HK-2 (cell line): ENCODE measurements around the gene PPP1R13B.
"Not testable (repeated sequence)": the region's sequence is repeated elsewhere in the genome, so short reads cannot be mapped to it uniquely, and the experiment has no call there.

ENCODE experiments used
- DNase-seq: peaks from one replicate; pipeline ENCODE4 v3.0.0-alpha.2; 2018; ENCODE audit not compliant: unreplicated experiment

PPP1R13B gene

DNA sequence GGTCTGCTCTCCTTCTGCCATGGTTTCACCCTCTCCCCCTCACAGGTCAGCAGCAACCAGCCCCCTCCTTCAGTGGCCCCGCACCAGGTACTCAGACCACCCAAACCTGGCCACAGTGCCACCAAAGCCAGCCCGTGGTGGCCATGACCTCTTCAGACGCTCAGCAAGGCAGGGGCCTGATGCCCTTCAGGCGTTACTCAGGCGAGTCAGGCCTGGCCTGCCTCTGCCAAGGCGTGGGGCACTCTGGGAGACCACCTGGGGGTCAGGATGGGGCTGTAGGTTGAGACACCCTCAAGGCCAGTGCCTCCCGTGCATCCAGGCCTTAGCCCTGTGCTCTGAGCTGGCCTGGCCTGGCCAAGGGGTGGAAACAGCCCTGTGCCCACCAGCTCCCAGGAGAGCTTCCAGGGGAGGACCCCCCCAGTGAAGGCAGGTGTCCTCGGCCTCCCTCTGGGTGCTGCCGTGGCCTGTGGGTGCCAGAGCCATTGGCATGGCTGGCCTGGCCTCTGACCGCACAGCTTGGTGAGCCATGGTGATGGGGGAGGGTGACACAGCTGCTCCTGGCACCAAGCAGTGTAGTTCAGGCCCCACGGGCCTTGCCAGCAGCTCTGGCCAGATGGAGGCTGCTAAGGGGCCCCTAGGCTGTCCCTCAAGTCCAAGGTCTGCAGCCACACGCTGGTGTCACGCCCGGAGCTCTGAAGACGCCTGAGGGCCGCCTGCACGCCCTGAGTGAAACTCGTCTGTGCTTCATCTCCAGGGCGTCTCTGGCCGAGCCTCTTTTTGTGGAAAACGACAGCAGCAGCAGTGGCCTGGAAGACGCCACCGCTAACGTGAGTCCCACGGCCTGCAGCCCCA lies 147.2 kb downstream of the PPP1R13B start:
- no peak for DNase-seq

DNA sequence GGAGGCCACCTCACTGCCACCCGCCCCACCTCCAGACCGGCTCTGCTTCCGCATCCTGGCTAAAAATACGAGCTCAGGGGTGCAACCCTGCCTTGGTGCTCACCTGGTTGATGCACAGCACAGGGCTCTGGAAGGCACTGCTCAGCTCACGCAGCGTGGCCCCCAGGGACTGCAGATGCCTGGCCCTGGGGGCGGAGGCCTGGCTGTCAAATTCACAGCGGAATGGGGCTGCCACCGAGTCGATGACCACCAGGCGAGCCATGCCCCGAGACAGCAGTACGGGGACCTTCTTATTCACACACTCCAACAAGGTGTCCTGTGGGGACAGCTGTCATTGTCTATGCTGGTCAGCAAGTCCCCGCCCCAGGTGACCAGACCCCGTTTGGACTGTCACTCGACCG lies 148.1 kb downstream of the PPP1R13B start:
- no peak for DNase-seq

DNA sequence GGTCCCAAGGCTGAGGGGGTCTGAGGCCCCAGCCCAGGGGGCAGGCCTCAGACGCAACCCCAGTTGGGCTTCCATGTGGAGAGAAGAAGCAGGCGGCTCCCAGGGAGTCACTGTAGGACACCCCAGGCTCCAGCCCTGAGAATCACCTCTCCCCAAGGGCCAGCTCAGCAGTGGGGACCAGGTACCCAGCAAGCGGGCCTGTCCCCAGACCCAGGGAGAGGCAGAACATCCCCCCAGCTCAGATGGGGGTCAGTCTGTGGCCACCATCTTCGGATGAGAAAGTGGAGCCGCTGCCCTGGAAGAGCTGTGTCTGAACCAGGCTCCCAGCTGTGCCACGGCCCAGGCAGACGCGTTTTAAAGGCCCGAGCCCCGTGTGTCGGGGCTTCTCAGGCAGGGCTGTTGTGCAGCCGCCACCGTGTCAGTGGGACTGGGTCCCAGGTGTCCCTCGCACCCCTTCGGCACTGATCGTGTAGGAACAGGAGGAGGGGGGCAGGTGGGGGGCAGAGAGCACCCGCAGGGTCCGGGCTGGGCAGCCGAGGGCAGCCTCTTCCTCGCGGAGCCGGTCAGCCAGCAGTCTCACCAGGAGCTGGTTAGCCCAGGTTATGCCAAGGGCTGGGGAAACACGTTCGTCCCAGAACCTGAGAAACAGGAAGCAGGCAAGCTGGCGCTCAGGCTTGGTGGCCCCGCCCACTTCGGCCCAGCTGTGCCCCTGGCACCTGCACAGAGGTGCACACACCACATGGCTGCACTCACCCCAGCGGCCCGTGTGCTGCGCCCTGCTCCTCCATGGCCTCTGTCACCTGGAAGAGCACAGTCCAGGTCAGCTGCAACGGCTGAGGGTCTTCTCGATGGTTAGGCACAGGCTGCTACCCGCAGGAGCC lies 148.8 kb downstream of the PPP1R13B start:
- no peak for DNase-seq

DNA sequence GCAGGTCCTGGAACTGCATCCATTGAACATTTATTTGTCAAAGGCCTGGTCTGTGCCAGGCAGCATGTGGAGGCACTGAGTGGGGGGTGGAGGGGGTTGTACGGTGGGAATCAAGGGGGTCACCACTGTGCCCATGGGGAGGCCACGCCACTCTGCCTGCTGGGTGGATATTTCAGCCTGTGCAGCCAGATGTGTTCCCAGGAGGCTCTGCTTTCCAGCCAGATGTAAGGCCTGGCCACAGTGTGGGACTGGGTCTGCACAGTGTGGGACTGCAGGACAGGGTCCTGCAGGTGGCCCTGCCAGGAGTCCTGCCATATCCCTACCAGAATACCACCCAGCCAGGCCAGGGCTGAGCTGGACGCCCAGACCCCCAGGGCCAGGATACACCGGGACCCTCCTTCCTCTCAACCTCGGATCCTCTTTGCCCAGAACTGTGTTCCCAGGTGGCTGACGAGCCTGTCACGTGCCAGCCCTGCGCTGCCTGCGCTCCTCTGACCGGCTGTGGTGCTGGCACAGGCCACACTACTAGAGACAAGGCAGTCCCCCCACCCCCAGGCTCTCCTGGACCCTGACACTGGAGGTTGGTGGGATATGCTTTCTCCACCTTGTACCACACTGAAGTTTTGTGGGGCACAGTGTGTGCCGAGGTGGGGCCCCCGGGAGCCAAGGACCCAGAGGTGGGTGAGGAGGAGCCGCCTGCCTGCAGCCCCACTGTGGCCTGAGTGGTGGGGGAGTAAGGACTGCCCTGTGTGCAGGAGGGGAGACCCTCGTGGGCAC lies 149.6 kb downstream of the PPP1R13B start:
- no peak for DNase-seq

DNA sequence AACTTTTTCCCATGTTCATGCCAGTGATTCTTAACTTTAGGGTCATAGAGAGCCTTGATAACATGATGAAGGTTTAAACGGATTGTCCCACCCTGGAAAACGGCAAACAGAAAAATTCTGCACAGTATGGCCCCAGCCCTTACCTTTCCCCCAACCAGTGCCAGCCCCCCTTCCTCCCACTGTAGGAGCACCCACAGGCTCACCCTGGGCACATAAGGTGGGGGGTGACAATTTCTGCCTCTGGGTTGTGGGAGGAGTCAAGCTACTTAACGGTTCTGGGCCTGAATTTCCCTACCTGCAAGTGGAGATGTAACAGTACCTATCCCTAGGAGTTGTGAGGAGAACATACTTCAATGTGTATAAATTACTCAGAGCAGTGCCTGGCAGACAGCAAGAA lies 150.2 kb downstream of the PPP1R13B start:
- no peak for DNase-seq

DNA sequence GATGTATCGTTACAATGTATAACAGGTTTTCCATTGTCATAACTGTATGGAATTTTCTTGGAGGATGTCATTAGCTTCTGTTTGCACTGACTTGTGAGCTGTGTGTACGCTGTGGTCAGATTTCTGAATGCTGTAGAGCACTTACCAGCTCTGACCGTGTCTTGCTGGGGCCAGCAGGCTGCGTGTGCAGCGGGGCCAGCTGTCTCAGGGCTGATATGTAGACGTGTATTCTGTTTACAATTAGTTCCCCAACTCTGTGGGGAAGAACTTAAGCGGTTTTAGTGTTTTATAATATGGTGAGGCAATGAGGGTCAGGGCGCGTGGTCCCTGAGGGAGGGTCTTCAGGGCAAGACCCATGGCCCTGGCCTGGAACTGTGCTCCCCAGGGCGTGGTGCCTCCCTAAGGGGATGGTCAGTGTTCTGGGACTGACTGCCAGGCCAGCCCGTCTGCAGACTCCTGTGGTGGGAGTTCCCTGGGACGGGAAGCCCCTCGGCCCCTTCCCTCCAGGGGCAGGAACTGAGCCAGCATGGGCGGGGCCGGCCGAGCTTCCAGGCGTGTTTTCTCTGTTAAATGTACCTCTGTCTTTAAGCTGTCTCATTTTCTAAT lies 150.8 kb downstream of the PPP1R13B start:
- no peak for DNase-seq

DNA sequence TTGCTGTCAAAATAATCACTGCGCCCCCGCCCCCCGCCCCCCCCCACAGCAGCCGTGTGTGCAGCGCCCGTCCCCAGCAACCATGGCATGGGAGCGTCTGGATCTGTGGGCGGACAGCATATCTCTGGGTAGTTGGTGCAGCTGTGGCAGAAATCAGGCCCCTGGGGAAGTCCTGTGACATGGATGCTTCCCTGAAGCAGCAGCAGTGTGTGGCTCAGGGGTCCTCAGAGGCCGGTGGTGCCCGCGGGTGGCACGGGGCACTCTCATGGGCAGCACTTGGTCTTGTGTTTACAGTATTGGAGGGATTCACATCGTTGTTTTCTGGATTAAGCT lies 151.3 kb downstream of the PPP1R13B start:
- no peak for DNase-seq

DNA sequence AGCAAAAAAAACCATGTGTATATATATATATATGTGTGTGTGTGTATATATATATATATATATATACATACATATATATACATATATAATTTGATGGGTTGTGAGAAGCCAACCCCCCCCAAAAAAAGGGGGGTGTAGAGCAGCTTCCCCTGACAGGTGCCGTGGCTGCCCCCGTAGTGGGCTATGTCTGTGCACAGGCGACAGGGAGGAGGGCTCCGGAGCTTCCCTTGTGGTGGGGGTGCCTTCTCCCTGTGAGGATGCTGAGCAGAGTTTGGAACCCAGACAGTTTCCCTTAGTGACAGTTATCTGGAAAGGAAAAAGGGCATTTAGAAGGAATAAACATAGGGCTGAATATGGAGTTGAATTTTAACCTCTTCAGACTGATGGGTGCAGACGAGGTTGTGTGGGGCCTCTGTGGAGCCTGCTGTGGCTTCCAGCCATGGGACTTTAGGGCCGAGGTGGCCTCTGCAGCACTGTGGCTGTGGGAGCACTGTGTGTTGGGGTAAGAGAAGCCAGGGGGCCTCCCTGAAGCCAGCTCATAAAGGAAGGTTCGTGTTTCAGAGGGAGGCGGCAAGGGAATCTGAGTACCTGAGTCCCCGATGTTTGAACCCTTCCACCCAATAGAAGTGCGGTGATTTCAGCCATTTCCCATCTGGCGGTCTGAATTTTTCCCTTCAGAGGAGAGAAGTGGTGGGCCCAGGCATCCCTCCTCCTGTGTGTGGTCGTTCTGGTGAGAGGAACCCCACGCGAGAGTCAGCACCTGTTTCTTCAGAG lies 151.9 kb downstream of the PPP1R13B start:
- DNase-seq, result no peak

DNA sequence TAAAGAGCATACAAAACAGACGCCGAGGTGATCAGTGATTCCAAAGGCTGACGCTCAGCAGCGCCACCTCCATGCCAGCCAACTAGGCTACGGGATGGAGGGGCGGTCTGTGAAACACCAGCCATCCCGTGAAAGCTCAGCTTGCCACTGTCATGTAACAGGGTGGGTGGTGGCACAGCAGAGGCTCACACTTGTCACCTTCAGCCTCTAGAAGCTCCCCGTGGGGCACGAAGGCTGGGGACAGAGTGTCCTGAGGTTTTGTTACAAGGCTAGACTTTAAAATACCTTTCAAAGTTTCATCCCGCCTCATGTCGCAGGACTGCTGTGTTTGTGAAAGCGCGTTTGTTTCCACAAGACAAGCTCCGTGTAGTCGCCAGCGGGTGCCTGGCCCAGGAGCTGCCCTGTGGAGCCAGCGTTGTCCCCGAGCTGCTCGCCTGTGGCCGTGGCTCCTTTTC lies 152.8 kb downstream of the PPP1R13B start:
- DNase-seq, result no peak

DNA sequence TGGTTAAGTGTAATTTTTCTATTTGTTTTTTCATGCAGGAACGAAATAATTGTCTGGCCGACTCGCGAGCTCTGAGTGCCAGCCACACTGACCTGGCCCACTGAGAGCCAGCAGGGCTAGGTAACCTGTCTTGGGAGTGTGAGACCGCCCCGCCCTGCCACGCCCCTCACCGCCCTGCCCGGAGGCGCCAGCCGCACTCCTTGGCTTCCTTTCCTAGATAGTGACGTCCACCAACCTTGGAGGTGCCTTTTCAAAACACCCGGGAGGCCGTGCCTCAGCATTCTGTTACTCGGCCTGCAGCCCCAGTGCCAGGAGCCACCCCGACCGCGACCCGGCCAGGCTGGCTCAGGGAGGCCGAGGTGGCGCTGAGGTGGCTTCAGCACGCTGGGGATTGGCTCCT lies 153.9 kb downstream of the PPP1R13B start:
- DNase-seq, result no peak

DNA sequence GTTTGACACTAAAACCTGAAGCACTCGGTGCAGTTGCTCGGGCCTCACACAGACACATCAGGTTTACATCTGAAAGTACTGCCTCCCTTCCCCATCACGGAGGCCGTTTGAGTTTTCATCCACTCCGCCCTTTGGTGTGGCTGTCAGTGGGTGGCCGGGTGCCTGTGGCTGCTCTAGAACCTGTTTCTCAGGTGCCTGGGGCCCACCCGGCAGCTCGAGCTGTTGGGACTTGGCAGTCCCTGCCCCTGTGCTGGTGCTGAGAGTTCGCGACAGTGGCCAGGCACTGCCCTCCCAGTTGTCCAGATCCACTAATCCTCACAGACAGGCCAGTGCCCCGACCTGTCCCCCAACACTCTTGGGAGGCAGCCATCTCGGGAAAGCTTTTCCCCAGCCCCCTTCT lies 154.5 kb downstream of the PPP1R13B start:
- DNase-seq, result no peak

DNA sequence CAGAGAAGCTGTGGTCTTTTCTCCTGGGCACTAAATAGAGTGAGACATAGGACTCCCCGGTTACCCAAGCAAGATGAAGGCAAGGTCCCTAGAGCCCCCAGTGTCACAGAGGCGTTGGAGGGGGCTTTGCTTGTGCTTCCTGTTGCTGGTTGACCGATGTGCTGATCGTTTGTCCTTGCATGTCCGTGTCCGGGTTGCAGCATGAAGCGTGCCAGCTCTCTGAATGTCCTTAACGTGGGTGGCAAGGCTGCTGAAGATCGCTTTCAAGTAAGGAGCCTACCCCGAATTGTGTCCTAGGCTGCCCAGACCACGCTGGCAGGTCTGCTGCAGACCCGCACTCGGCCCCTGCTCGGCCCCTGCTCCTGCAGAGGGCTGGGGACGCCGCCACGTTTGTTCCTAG lies 155.2 kb downstream of the PPP1R13B start:
- DNase-seq, result no peak

DNA sequence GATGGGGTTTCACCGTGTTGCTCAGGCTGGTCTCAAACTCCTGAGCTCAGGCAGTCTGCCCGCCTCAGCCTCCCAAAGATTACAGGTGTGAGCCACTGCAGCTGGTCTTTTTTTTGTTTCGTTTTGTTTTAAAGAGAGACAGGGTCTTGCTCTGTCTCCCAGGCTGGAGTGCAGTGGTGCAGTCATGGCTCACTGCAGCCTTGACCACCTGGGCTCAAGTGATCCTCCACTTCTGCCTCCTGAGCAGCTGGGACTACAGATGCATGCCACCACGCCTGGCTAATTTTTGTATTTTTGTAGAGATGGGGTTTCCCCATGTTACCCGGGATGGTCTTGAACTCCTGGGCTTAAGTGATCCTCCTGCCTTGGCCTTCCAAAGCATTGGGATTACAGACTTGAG lies 155.7 kb downstream of the PPP1R13B start:
- not testable (repeated sequence) for DNase-seq

DNA sequence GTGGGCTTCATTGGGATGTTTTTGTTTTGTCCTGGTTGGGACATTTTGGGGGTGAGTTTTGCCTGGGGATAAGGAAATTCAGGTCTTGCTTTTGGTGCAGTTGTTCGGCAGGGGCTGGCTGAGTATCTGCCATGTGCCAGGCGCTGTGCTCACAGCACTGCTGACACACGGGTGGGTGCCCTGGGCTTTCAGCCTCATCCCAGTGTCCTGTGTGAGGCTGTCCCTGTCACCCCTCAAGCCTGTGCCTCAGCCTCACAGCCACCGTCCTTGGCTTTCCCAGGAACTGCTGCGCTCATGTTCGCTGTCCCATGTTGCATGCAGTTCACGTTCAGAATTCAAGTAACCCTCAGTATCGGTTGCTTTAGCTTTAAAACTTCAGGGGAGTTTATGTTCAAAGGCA lies 157.0 kb downstream of the PPP1R13B start:
- no peak for DNase-seq

DNA sequence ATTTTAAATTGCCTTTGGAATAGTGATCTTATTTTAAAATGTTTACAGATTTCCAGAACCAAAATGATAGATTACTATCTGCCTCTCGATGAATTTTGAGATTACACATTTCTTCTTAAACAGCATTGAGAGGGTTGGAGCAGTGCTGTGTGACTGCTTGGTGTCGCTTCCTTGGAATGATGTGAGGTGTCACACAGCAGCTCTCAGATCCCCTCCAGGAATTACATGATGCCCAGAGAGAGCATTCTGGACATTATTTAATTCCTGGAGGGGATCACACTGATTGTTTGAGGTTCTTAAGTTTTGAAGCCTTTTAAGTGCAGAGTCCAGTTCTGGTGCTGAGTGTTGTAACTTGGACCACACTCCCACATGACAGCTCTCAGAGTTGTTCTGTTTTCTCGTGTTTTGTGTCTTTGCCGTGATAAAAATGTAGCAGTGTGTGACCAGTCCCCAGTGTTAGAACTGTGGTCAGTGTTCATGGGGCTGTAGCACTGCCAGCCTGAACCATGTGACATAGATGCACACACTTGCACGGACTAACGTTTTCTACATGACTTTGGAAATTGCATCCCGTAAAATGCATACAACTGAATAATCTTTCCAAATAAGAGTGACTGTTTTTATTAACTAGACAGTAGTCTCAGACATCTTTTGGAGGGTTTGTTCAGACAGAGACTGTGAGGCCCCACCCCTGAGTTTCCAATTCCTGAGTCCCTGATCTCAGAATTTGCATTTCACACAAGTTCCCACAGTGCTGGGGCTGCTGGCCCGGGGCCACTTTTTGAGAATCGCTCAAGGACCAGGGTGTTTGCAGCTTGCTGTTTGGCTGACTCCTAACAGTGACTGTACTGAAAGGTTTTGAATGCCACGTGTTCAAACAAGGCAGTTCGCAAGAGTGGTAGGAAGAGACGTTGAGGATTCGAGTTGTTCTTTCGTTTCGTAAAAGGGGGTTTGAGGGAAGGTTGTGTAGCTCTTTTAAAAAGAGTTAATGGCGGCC lies 158.2 kb downstream of the PPP1R13B start:
- DNase-seq, result no peak

DNA sequence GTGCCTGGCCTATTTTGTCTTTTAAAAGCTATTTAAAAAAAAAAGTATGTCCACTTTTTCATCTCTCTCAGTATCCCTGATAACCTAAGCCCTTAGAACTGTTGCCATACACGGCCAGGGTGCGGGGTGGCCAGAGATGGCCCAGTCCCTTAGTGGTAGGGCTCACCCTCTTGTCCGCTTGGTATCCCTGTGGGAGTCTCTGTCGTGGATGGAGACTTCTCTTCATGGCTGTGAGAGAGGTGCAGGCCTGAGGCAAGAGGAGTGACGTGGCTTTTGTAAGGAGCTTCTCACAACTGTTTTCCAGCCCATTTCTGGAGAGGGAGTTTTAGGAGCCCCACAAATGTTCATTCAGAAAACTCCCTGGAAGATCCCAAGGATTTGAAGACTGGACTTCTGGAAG lies 158.9 kb downstream of the PPP1R13B start:
- no peak for DNase-seq

DNA sequence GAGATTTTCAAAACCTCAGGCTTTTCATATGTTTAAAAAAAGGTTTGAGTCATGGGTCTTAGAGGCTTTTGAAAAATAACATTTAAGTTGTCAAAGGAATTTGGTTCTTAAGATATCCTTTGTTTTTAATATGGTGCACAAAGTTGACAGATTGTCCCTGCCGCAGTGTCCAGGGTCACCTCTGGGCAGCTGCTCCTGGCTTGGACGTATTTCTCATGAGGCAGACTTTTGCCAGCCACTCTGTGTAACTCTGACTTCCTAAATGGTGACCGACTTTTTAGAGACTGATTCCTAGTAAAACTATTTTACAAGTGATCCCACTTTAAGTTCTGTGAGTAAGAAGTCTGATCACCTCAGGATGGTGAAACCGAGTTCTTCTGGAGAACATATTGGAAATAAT lies 159.7 kb downstream of the PPP1R13B start:
- DNase-seq, result no peak

DNA sequence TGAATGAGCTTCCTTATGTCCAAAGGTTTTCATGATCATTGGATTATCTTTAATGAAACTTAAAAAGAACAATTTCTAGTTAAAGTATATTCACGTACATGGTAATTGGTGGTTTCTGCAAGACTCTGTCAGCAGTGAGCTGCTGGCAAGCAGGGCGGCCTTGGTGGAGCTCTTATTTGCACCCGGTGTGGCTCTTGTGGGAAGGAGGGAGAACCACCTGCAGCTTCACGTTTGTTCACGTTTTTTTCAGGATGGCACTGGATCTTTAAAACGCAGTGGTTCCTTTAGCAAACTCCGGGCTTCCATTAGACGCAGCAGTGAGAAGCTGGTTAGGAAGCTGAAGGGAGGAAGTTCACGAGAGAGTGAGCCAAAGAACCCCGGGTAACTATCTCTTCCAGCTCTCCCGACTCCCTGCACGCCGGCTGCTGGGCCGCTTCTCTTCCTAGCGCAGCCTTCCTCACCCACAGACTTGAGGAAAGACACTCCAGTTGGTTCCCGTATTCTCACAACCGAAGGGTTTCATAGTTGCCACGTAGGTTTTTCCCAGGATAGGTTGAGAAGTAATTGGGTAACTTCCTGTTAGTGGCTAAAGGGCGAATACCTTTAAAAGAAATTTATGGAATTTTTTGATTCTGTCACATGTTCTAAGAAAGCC lies 160.4 kb downstream of the PPP1R13B start:
- DNase-seq, result no peak
